ENCODE measurements around the gene LIN7C.
"Not testable (repeated sequence)": the region's sequence is repeated elsewhere in the genome, so short reads cannot be mapped to it uniquely, and the experiment has no call there.

Gene LIN7C, protein sequence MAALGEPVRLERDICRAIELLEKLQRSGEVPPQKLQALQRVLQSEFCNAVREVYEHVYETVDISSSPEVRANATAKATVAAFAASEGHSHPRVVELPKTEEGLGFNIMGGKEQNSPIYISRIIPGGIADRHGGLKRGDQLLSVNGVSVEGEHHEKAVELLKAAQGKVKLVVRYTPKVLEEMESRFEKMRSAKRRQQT

GRCh38 chr11:27506200-27507182 lies at the start of gene LIN7C:
LIN7C (minus strand) TSS chr11:27506769; CDS start chr11:27506752, 17 bp downstream.
- DNase-seq (ENCODE audit: low read depth, low spot score) = peak; percentile 90

GRCh38 chr11:27555264-27555663 lies 48.7 kb upstream of the LIN7C start:
- no peak for DNase-seq (ENCODE audit: low read depth, low spot score)

DNA sequence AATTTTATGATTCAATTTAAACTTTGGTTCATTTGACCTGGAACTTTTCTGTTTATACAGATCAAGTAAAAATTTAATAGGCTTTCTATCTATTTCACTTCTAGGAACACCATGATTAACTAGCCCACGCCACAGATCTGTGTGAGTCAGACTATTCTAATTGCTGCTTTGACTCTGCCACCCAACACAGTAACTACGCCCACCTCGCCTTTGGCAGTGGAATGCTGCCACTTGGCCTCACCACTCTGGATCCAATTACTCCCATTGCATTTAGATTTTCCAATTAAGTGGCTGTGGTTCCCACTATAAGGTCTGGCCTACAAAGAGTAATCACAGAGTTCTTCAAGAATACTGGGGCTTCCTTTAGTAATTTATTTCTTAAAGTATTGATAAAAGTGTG lies 46.6 kb upstream of the LIN7C start:
- no peak for DNase-seq (ENCODE audit: low read depth, low spot score)

DNA sequence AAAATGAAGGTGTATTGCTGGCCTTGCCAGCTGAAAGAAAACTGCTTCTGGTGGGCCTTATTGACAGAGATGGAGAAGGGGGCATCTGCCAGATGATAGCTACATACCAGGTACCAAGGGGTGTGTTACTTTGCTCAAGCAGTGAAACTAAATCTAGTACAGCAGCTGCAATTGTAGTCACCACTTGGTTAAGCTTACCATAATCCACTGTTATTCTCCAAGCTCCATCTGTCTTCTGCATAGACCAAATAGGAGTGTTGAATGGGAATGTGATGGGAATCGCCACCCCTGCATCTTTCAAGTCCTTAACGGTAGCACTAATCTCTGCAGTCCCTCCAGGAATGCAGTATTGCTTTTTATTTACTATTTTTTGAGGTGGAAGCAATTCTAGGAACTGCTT lies 45.8 kb upstream of the LIN7C start:
- DNase-seq (ENCODE audit: low read depth, low spot score) = no peak

DNA sequence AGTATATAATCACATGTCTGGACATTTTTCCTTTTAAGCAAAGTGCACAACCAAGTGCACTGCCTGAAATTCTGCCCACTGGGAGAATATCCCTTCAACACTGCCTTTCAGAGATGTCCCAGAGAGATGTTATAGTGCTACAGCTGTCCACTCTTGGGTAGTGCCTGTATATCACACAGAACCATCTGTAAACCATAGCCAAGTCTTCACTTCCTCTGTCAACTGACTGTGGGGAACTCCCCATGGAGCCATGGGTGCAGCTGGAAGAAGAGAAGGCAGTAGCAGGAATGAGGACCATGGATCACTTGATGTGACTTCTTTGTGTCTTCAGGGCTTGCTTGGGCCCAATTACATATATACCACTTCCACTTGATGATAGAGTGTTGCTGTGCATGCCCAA lies 44.6 kb upstream of the LIN7C start:
- no peak for DNase-seq (ENCODE audit: low read depth, low spot score)

- no peak for DNase-seq (ENCODE audit: low read depth, low spot score)
Measured at GRCh38 chr11:27545946-27546345, 39.4 kb upstream of the LIN7C start.

GRCh38 chr11:27545035-27545434 lies 38.5 kb upstream of the LIN7C start:
- DNase-seq (ENCODE audit: low read depth, low spot score) = no peak

DNA sequence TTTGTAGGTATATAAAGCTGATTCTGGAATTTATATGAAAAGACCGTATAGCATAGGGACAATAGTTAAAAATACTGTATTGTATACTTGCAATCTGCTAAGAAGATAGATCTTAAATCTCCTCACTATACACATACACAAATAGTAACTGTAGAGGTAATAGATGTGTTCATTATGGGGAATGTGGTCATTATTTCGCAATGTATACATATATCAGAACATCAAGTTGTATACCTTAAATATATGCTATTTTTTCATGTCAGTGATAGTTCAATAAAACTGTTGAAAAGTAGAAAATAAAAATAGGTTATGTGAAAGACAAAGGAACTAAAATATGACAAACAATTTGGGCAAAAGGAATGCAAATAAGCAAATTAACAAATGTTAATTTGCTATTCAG lies 35.2 kb upstream of the LIN7C start:
- DNase-seq (ENCODE audit: low read depth, low spot score) = no peak

DNA sequence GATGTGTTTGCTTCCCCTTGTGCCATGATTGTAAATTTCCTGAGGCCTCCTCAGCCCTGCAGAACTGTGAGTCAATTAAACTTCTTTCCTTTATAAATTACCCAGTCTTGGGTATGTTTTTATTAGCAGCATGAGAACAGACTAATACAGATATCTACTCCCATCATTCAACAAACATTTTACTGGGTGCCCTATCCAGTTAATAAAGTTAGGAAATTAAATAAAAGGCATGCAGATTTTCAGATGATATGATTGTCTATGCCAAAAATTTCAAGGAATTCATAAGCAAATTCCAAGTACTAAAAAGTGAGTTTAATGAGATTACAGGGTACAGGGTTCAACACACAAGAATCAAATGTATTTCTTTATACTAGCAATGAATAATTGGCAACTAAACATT lies 33.5 kb upstream of the LIN7C start:
- DNase-seq (ENCODE audit: low read depth, low spot score) = no peak

GRCh38 chr11:27535103-27535502 lies 28.5 kb upstream of the LIN7C start:
- no peak for DNase-seq (ENCODE audit: low read depth, low spot score)

GRCh38 chr11:27532652-27533325 lies 26.2 kb upstream of the LIN7C start:
- DNase-seq (ENCODE audit: low read depth, low spot score) = no peak

- no peak for DNase-seq (ENCODE audit: low read depth, low spot score)
Measured at GRCh38 chr11:27528712-27529111, 22.1 kb upstream of the LIN7C start.

- no peak for DNase-seq (ENCODE audit: low read depth, low spot score)
Measured at GRCh38 chr11:27526535-27526934, 20.0 kb upstream of the LIN7C start.

DNA sequence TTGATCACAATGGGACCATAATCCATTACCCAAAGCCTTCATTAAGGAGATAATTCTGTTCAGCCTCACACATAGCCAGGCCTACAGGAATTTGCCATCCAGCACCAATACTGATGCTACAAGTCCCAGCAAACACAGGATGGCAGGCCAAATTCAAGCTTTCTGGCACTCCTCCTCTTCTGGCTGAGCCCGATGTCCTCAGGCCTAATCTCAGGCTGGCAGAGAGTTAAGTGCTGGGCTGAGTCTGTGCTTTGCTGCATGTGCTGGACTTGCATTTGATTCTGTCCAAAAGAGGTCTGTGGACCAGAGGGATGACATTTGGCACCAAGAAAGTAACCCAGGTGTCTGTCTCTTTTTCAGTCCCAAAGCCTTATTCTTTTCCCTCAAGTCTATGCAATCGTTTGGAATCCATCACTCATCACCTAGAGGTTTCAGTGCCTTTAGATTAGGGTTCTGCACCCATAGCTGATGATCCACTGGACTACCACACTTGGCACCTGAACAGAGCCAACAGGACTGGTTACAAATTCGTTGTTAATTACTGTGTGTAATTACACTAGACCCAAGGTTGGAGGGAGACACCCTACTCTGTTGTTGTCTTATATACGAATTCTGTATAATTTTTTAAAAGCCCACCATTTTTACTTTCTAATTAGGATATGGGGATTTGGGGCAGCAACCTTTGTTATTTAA lies 19.4 kb upstream of the LIN7C start:
- no peak for DNase-seq (ENCODE audit: low read depth, low spot score)

DNA sequence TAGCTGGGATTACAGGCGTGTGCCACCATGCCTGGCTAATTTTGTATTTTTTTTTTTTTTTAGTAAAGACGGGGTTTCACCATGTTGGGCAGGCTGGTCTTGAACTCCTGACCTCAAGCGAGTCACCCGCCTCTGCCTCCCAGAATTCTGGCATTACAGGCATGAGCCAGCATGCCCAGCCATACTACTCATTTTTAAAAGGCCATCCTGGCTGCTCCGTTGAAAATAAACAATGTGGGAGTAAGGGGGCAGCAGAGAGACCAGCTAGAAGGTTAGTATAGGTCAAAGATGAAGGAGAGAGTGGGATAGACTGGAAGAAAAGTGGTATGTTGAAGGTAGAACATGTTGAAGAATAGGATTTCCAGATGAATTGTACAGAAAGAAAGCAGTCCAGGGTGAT lies 17.6 kb upstream of the LIN7C start:
- DNase-seq (ENCODE audit: low read depth, low spot score) = no peak

DNA sequence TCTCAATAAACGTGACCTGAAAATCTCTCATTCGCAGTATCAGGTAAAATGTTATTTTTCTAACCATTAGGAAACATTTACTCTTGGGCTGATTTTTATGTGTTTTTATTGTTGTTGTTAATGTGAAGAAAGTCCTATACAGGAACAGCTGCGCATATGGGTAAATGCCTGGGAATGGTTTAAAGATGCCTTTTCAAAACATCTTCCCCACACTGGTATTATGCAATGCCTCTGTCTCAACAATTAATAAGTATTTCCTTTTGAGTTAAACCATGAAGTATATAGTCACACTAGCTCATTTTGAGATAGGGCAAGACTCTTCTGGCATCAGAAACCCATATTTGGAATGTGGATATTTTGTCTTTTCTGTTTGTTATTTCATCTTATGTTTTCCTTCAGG lies 13.7 kb upstream of the LIN7C start:
- DNase-seq (ENCODE audit: low read depth, low spot score) = no peak

DNA sequence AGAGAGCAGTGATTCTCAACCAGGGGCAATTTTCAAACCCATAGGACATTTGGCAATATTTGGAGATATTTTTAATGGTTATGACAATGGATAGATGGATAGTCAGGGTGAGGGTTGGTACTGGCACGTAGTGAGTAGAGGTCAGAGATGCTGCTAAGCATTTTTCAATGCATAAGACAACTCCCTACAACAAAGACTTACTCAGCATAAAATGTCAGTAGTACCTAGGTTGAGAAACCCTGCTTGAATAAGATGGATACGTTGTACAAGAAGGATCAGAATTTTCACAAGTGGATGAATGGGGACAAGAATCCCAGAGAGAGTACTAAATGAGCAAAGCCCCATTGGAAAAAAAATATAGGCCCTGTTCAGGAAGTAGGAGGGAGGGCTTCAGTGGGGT lies 11.9 kb upstream of the LIN7C start:
- DNase-seq (ENCODE audit: low read depth, low spot score) = no peak

DNA sequence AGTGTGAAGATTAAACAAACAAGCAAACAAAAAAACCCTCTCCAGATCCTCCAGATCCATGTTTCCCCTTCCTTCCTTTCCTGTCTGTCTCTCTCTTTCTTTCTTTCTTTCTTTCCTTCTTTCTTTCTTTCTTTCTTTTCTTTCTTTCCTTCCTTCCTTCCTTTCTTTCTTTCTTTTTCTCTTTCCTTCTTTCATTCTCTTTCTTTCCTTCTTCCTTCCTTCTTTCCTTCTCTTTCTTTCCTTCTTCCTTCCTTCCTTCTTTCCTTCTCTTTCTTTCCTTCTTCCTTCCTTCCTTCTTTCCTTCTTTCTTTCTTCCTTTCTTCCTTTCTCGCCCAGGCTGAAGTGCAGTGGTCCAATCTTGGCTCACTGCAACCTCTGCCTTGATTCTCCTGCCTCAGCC lies 10.9 kb upstream of the LIN7C start:
- not testable (repeated sequence) for DNase-seq (ENCODE audit: low read depth, low spot score)

GRCh38 chr11:27514558-27514957 lies 8.0 kb upstream of the LIN7C start:
- DNase-seq (ENCODE audit: low read depth, low spot score) = no peak

DNA sequence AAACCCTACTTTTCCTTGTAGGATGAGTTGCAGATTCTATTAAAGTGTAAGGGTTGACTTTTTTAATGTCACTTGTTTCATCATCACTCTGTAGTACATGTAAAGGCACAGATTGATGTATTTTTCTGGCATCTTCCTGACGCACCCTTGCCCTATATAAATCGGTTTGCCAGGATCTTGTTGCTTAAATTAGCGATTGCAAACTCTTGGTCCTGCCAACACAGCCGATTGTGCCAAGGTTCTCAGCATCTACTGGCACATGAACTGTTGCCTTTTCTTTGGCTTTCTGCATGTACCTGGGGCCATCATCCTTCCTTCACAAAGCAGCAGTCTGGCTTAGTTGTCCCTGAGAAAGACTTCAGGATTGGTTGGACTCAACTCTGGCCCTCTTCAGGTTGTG lies 7.5 kb upstream of the LIN7C start:
- no peak for DNase-seq (ENCODE audit: low read depth, low spot score)

DNA sequence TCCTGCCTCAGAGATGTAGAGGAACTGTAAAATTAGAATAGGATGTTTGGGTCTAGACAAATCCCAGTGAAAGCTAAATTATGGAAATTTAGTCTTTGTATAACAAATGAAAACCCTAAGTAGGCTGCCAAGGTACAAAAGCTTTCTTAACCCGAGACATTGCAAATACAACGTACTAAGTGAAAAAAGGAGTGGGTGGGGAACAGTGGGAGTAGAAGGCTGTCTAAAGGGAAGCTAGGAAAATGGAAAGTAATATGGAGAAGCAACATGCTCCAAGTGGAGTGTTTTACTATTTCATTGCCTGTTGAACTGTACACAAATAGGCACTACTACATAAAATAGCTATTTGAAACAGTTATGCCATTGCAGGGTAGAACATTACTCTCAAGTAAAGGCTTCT lies 6.8 kb upstream of the LIN7C start:
- DNase-seq (ENCODE audit: low read depth, low spot score) = no peak

- DNase-seq (ENCODE audit: low read depth, low spot score) = no peak
Measured at GRCh38 chr11:27512238-27512637, 5.7 kb upstream of the LIN7C start.

All from smooth muscle cell of the brain vasculature (primary cell).